GM12878 (cell line): Measurements from ENCODE around the gene LAMP1. TPM values are rescaled to one million over a fixed set of nuclear protein-coding genes. Genes with fewer than 3 reads are reported as not detected.

Experiments
- ATAC-seq: fragments of 200-7000 bp; cut with Tn5 transposase; 3 replicates; pipeline ENCODE4 v1.9.1; 2020; ENCODE audit warnings: mild to moderate bottlenecking, moderate library complexity
- BruUV-seq: library from RNA; stranded (reverse); fragments of 400-500 nt; replicated peaks from 2 replicates; lab custom pipeline; 2021; lab: Mats Ljungman, UMichigan
- CTCF ChIA-PET: fragments of 300-600 bp; sonication (Branson Sonifier 250); formaldehyde crosslinking; extraction: SDS; loops from one replicate; lab custom pipeline; 2021; ENCODE audit warnings: inconsistent platforms; lab: Yijun Ruan, JAX
- POLR2A ChIA-PET: fragments of 350-600 bp; formaldehyde crosslinking; extraction: SDS; loops from one replicate; lab custom pipeline; 2021; ENCODE audit warnings: inconsistent platforms; lab: Charles Lee
- RAD21 ChIA-PET: fragments of 300-600 bp; sonication (Branson Sonifier 250); formaldehyde crosslinking; loops from one replicate; lab custom pipeline; 2023; ENCODE audit warnings: antibody characterized with exemption; ENCODE audit not compliant: unreplicated experiment; lab: Charles Lee
- SMC1A ChIA-PET: fragments of 300-600 bp; sonication (Branson Sonifier 250); formaldehyde crosslinking; loops from one replicate; lab custom pipeline; 2023; ENCODE audit not compliant: unreplicated experiment, uncharacterized antibody; lab: Charles Lee
- DNase-seq: peaks from one replicate; pipeline ENCODE4 v3.0.0-alpha.2; 2011; ENCODE audit warnings: low read depth, low spot score
- FAIRE-seq: peaks from 3 replicates; lab custom pipeline; 2011; peaks lifted over from hg19 to GRCh38; lab: Jason Lieb, UNC
- H2AFZ ChIP-seq: 2 replicates; pipeline ENCODE4 v1.6.0; 2011; ENCODE audit warnings: low read depth, low read length, control low read depth; ENCODE audit not compliant: control insufficient read depth
- H3K27ac ChIP-seq: 2 replicates; pipeline ENCODE4 v1.5.1; 2011; ENCODE audit warnings: control low read depth; ENCODE audit not compliant: control insufficient read depth, insufficient read depth
- H3K27me3 ChIP-seq, 2 experiments: replicated peaks in 1 of 2; 2 replicates each; pipeline versions ENCODE4 v1.6.0 to v1.6.1; 2011; ENCODE audit warnings: low read length in 1 of 2; ENCODE audit not compliant: control insufficient read depth in 2 of 2, insufficient read depth in 2 of 2
- H3K36me3 ChIP-seq, 2 experiments: 2 replicates each; pipeline ENCODE4 v1.5.1; 2011; ENCODE audit warnings: low read length in 1 of 2; ENCODE audit not compliant: control insufficient read depth in 2 of 2, insufficient read depth in 2 of 2
- H3K4me1 ChIP-seq: 2 replicates; pipeline ENCODE4 v1.6.1; 2011; ENCODE audit warnings: mild to moderate bottlenecking, low read length, moderate library complexity, mixed read lengths; ENCODE audit not compliant: control insufficient read depth, insufficient read depth
- H3K4me2 ChIP-seq: 2 replicates; pipeline ENCODE4 v1.6.0; 2011; ENCODE audit warnings: control low read depth; ENCODE audit not compliant: control insufficient read depth, insufficient read depth
- H3K4me3 ChIP-seq: fragments of 200-600 bp; sonication (generic); 2 replicates; pipeline ENCODE4 v1.5.1; 2016
- H3K79me2 ChIP-seq: 2 replicates; pipeline ENCODE4 v1.6.0; 2011; ENCODE audit warnings: low read length; ENCODE audit not compliant: control insufficient read depth, insufficient read depth
- H3K9ac ChIP-seq: 2 replicates; pipeline ENCODE4 v1.8.0; 2011; ENCODE audit warnings: low read length, control low read depth, mixed read lengths; ENCODE audit not compliant: control insufficient read depth, insufficient read depth
- H3K9me3 ChIP-seq: replicated peaks from 3 replicates; pipeline ENCODE4 v1.5.1; 2011; ENCODE audit warnings: mild to moderate bottlenecking, low read length; ENCODE audit not compliant: control insufficient read depth, insufficient read depth
- H4K20me1 ChIP-seq: 2 replicates; pipeline ENCODE4 v1.6.0; 2011; ENCODE audit not compliant: control insufficient read depth, insufficient read depth
- ATF3 ChIP-seq: IDR thresholded peaks from 2 replicates; pipeline ENCODE4 v1.6.1; 2011; ENCODE audit warnings: low read depth, mild to moderate bottlenecking, low read length, moderate library complexity, borderline replicate concordance; ENCODE audit errors: extremely low read depth
- BACH1 ChIP-seq: fragments of 450-650 bp; IDR thresholded peaks from 2 replicates; pipeline ENCODE4 v1.6.1; 2017; ENCODE audit warnings: mild to moderate bottlenecking, borderline replicate concordance
- CUX1 ChIP-seq: IDR thresholded peaks from 2 replicates; pipeline ENCODE4 v1.6.1; 2012; ENCODE audit warnings: improper control_type of control experiment, low read depth, low read length; ENCODE audit not compliant: insufficient replicate concordance
- DPF2 ChIP-seq: fragments of 450-650 bp; IDR thresholded peaks from 2 replicates; pipeline ENCODE4 v1.6.1; 2017; ENCODE audit warnings: mild to moderate bottlenecking
- EGR1 ChIP-seq, 2 experiments: IDR thresholded peaks; 1 replicate in 1 of 2; 2 replicates in 1 of 2; pipeline ENCODE4 v1.6.1; 2011 to 2012; ENCODE audit warnings: low read depth in 2 of 2, low read length in 2 of 2, borderline replicate concordance in 1 of 2, mild to moderate bottlenecking in 1 of 2, moderate library complexity in 1 of 2
- FOXM1 ChIP-seq: IDR thresholded peaks from 2 replicates; pipeline ENCODE4 v1.6.1; 2012; ENCODE audit warnings: low read depth, mild to moderate bottlenecking, inconsistent platforms, low read length, moderate library complexity
- MLLT1 ChIP-seq: fragments of 450-650 bp; IDR thresholded peaks from 2 replicates; pipeline ENCODE4 v1.6.1; 2016; ENCODE audit warnings: mild to moderate bottlenecking
- NBN ChIP-seq: fragments of 450-650 bp; IDR thresholded peaks from 2 replicates; pipeline ENCODE4 v1.6.1; 2016
- POU2F2 ChIP-seq: IDR thresholded peaks from 3 replicates; pipeline ENCODE4 v1.6.1; 2011; ENCODE audit warnings: low read depth, mild to moderate bottlenecking, low read length, borderline replicate concordance
- PRDM15 ChIP-seq: fragments of 450-650 bp; formaldehyde crosslinking; IDR thresholded peaks from 2 replicates; pipeline ENCODE4 v1.4.0; 2020; ENCODE audit warnings: mild to moderate bottlenecking, moderate library complexity
- RBBP5 ChIP-seq: fragments of 200-600 bp; sonication (generic); conservative IDR thresholded peaks from 2 replicates; pipeline ENCODE4 v1.6.1; 2016
- RCOR1 ChIP-seq: conservative IDR thresholded peaks from 2 replicates; pipeline ENCODE4 v1.6.1; 2012; ENCODE audit warnings: low read depth, low read length, improper control_type of control experiment
- SMARCA5 ChIP-seq: fragments of 450-650 bp; IDR thresholded peaks from 2 replicates; pipeline ENCODE4 v1.6.1; 2017; ENCODE audit warnings: mild to moderate bottlenecking
- ZNF24 ChIP-seq: fragments of 450-650 bp; IDR thresholded peaks from 2 replicates; pipeline ENCODE4 v1.6.1; 2017; ENCODE audit warnings: antibody characterized with exemption, mild to moderate bottlenecking
- ZNF274 ChIP-seq: IDR thresholded peaks from one replicate; pipeline ENCODE4 v1.8.0; 2011; ENCODE audit not compliant: insufficient read length, insufficient read depth
- ZZZ3 ChIP-seq: IDR thresholded peaks from 2 replicates; pipeline ENCODE4 v1.6.1; 2011; ENCODE audit warnings: low read depth; ENCODE audit not compliant: control insufficient read depth, insufficient read length
- in situ Hi-C: fragments of 300-500 bp; cut with MboI; formaldehyde crosslinking; loops from 9 replicates; pipeline ENCODE4 v1.14.3; 2018; ENCODE audit warnings: mixed read lengths
- intact Hi-C: fragments of 100-400 bp; cut with micrococcal nuclease; formaldehyde crosslinking; loops from one replicate; pipeline ENCODE4 v1.14.2; 2022; ENCODE audit not compliant: unreplicated experiment
- polyA plus RNA-seq, 11 experiments: library from polyadenylated mRNA; depleted of rRNA in 4 of 11; unstranded in 6 of 11; stranded (reverse) in 5 of 11; fragments of >200 nt; fragmentation: Nextera tagmentation in 4 of 11; fragmentation: Illumina TruSeq in 1 of 11; extraction: Ambion mirVana in 4 of 11; extraction: Trizol in 1 of 11; gene quantifications; 1 replicate in 1 of 11; 2 replicates in 10 of 11; pipeline versions ENCODE4 v1.2.1 to v1.2.3, GENCODE V29; 2011 to 2016; ENCODE audit warnings: inconsistent platforms in 2 of 11, missing spikeins in 2 of 11, low read depth in 1 of 11
- total RNA-seq, 4 experiments: library from RNA; depleted of rRNA in 3 of 4; stranded (reverse); fragments of >200 nt in 3 of 4; fragmentation: Illumina TruSeq in 1 of 4; extraction: Trizol in 1 of 4; gene quantifications; 2 replicates each; pipeline versions ENCODE4 v1.2.1 to v1.2.3, GENCODE V29; 2013 to 2021

Gene LAMP1
- total and polyA plus RNA-seq, 10 of the 15 experiments (the other 5 are each of a cell fraction or from before 2014, with no cell fraction given): 2.5 to 83.0 (median 32.7) TPM

GRCh38 chr13:113307491-113307890 is 10.5 kb downstream of the LAMP1 start:
- no peak for FAIRE-seq
- ChIA-PET POLR2A (no interaction called here), SMC1A (no interaction called here), RAD21 (interaction anchor here (0.6 kb wide), 1 partner anchor 8 kb away, joined by 3 read pairs; no protein-coding TSS in a partner anchor), CTCF (no interaction called here)
- Histone ChIP-seq H3K27ac (no peak overlapping the region), H3K4me3 (no peak overlapping the region), H3K4me1 (no peaks in the 10 kb centered on the region), H3K27me3 (no peaks in the 10 kb centered on the region), H3K36me3 (peaks cover 6 to 13% of the 10 kb centered on the region in 2 experiments), H4K20me1 (no peaks in the 10 kb centered on the region), H3K9ac (no peak overlapping the region), H3K4me2 (no peak overlapping the region), H3K9me3 (no peaks in the 10 kb centered on the region), H3K79me2 (peaks cover 22% of the 10 kb centered on the region), H2AFZ (no peak overlapping the region)
- DNase-seq: no peak
- in situ Hi-C loops: no loop called here
- intact Hi-C loops: no loop called here
- no TSS peak for BruUV-seq
- ATAC-seq: no peak
- TF ChIP-seq PRDM15 (CRISPR knock-in tag) (no peak), MLLT1 (no peak), ZNF274 (no peak), NBN (no peak), ATF3 (no peak), ZZZ3 (no peak), POU2F2 (no peak), RCOR1 (no peak), CUX1 (no peak), DPF2 (no peak), SMARCA5 (no peak), EGR1 (IDR thresholded peaks at IDR 0.05; ENCODE audit: borderline replicate concordance in 1 of 2, low read depth in 2 of 2, low read length in 2 of 2) (no peak), RBBP5 (no peak), BACH1 (no peak), FOXM1 (no peak), ZNF24 (no peak)
